ENCODE data around the gene CLEC19A.
"Not testable (repeated sequence)": the region's sequence is repeated elsewhere in the genome, so short reads cannot be mapped to it uniquely, and the experiment has no call there.

Gene CLEC19A

GRCh38 chr16:19286827-19287226 lies 1.3 kb downstream of the CLEC19A start:
- DNase-seq (ENCODE audit: low read depth), result no peak

GRCh38 chr16:19287241-19287640 lies 1.7 kb downstream of the CLEC19A start:
- no peak for DNase-seq (ENCODE audit: low read depth)

- no peak for DNase-seq (ENCODE audit: low read depth)
Observed at GRCh38 chr16:19288872-19289799, 3.6 kb downstream of the CLEC19A start.

- no peak for DNase-seq (ENCODE audit: low read depth)
Observed at GRCh38 chr16:19289811-19290485, 4.4 kb downstream of the CLEC19A start.

GRCh38 chr16:19290860-19291259 lies 5.3 kb downstream of the CLEC19A start:
- no peak for DNase-seq (ENCODE audit: low read depth)

- DNase-seq (ENCODE audit: low read depth), result no peak
Observed at GRCh38 chr16:19291475-19291874, 5.9 kb downstream of the CLEC19A start.

- no peak for DNase-seq (ENCODE audit: low read depth)
Observed at GRCh38 chr16:19292186-19292585, 6.7 kb downstream of the CLEC19A start.

GRCh38 chr16:19294156-19294649 lies 8.7 kb downstream of the CLEC19A start:
- DNase-seq (ENCODE audit: low read depth), result no peak

GRCh38 chr16:19295393-19295792 lies 9.9 kb downstream of the CLEC19A start:
- no peak for DNase-seq (ENCODE audit: low read depth)

GRCh38 chr16:19297454-19297853 lies 11.9 kb downstream of the CLEC19A start:
- no peak for DNase-seq (ENCODE audit: low read depth)

GRCh38 chr16:19299565-19299964 lies 14.0 kb downstream of the CLEC19A start:
- no peak for DNase-seq (ENCODE audit: low read depth)

- no peak for DNase-seq (ENCODE audit: low read depth)
Observed at GRCh38 chr16:19301931-19302330, 16.4 kb downstream of the CLEC19A start.

GRCh38 chr16:19304750-19305149 lies 19.2 kb downstream of the CLEC19A start:
- DNase-seq (ENCODE audit: low read depth), result no peak

- no peak for DNase-seq (ENCODE audit: low read depth)
Observed at GRCh38 chr16:19305443-19305842, 19.9 kb downstream of the CLEC19A start.

- no peak for DNase-seq (ENCODE audit: low read depth)
Observed at GRCh38 chr16:19307587-19308241, 22.2 kb downstream of the CLEC19A start.

GRCh38 chr16:19308392-19308791 lies 22.9 kb downstream of the CLEC19A start:
- no peak for DNase-seq (ENCODE audit: low read depth)

- DNase-seq (ENCODE audit: low read depth), result no peak
Observed at GRCh38 chr16:19309178-19309577, 23.6 kb downstream of the CLEC19A start.

- DNase-seq (ENCODE audit: low read depth), result no peak
Observed at GRCh38 chr16:19314718-19315425, 29.3 kb downstream of the CLEC19A start.

GRCh38 chr16:19315889-19316433 lies 30.4 kb downstream of the CLEC19A start:
- DNase-seq (ENCODE audit: low read depth), result no peak

- no peak for DNase-seq (ENCODE audit: low read depth)
Observed at GRCh38 chr16:19316846-19317245, 31.3 kb downstream of the CLEC19A start.

GRCh38 chr16:19321186-19321585 lies 35.7 kb downstream of the CLEC19A start:
- DNase-seq (ENCODE audit: low read depth), result not testable (repeated sequence)

GRCh38 chr16:19323596-19323995 lies 38.1 kb downstream of the CLEC19A start:
- no peak for DNase-seq (ENCODE audit: low read depth)

All from activated T-cell treated with anti-CD3 and anti-CD28 coated beads for 1 hour (primary cell).